Measurements from ENCODE around the gene DYNC2LI1.

DYNC2LI1 gene

GRCh38 chr2:43818761-43819160, 44.9 kb downstream of the DYNC2LI1 start:
- DNase-seq (ENCODE audit: low spot score): peak; percentile 32

- DNase-seq (ENCODE audit: low spot score): no peak
Measured at GRCh38 chr2:43819491-43820163, 45.8 kb downstream of the DYNC2LI1 start.

GRCh38 chr2:43822839-43823238, 49.0 kb downstream of the DYNC2LI1 start:
- no peak for DNase-seq (ENCODE audit: low spot score)

- no peak for DNase-seq (ENCODE audit: low spot score)
Measured at GRCh38 chr2:43823751-43824150, 49.9 kb downstream of the DYNC2LI1 start.

GRCh38 chr2:43824512-43824911, 50.7 kb downstream of the DYNC2LI1 start:
- DNase-seq (ENCODE audit: low spot score): no peak

- DNase-seq (ENCODE audit: low spot score): no peak
Measured at GRCh38 chr2:43824951-43825493, 51.2 kb downstream of the DYNC2LI1 start.

GRCh38 chr2:43825841-43826240, 52.0 kb downstream of the DYNC2LI1 start:
- DNase-seq (ENCODE audit: low spot score): no peak

GRCh38 chr2:43826305-43827250, 52.7 kb downstream of the DYNC2LI1 start:
- DNase-seq (ENCODE audit: low spot score): no peak

- DNase-seq (ENCODE audit: low spot score): no peak
Measured at GRCh38 chr2:43831543-43832294, 57.9 kb downstream of the DYNC2LI1 start.

- no peak for DNase-seq (ENCODE audit: low spot score)
Measured at GRCh38 chr2:43832457-43832856, 58.6 kb downstream of the DYNC2LI1 start.

- no peak for DNase-seq (ENCODE audit: low spot score)
Measured at GRCh38 chr2:43837033-43837432, 63.2 kb downstream of the DYNC2LI1 start.

- no peak for DNase-seq (ENCODE audit: low spot score)
Measured at GRCh38 chr2:43837831-43838559, 64.2 kb downstream of the DYNC2LI1 start.

- no peak for DNase-seq (ENCODE audit: low spot score)
Measured at GRCh38 chr2:43838560-43839267, 64.9 kb downstream of the DYNC2LI1 start, which contains the start of the genes ABCG5 and ABCG8. Gene ABCG5, minus strand, starts transcription at chr2:43838839. Its CDS starts 160 bp downstream, at chr2:43838679. Gene ABCG8, plus strand, starts transcription at chr2:43838971. Its CDS starts 83 bp downstream, at chr2:43839054.

- no peak for DNase-seq (ENCODE audit: low spot score)
Measured at GRCh38 chr2:43839776-43840564, 66.1 kb downstream of the DYNC2LI1 start.

- no peak for DNase-seq (ENCODE audit: low spot score)
Measured at GRCh38 chr2:43840965-43841364, 67.1 kb downstream of the DYNC2LI1 start.

GRCh38 chr2:43841949-43842865, 68.4 kb downstream of the DYNC2LI1 start:
- no peak for DNase-seq (ENCODE audit: low spot score)

- DNase-seq (ENCODE audit: low spot score): no peak
Measured at GRCh38 chr2:43842866-43843226, 69.0 kb downstream of the DYNC2LI1 start.

- no peak for DNase-seq (ENCODE audit: low spot score)
Measured at GRCh38 chr2:43845181-43845580, 71.3 kb downstream of the DYNC2LI1 start.

All from GM03348 (cell line).